ENCODE data around the gene HSPH1. TPM values are rescaled to one million over a fixed set of nuclear protein-coding genes. Genes with fewer than 3 reads are reported as not detected.

Gene HSPH1
- total RNA-seq, 2 experiments from 2014 or later, result 214 TPM

- Mint-ChIP-seq H3K4me1 (ENCODE audit: low read depth) (no peaks in the 10 kb centered on the region), H3K9me3 (no peaks in the 10 kb centered on the region), H3K4me3 (no peak overlapping the region), H3K27ac (no peak overlapping the region), H3K36me3 (ENCODE audit: low read depth) (no peaks in the 10 kb centered on the region), H3K27me3 (peaks cover 20% of the 10 kb centered on the region)
- TF ChIP-seq, protein P1, sequence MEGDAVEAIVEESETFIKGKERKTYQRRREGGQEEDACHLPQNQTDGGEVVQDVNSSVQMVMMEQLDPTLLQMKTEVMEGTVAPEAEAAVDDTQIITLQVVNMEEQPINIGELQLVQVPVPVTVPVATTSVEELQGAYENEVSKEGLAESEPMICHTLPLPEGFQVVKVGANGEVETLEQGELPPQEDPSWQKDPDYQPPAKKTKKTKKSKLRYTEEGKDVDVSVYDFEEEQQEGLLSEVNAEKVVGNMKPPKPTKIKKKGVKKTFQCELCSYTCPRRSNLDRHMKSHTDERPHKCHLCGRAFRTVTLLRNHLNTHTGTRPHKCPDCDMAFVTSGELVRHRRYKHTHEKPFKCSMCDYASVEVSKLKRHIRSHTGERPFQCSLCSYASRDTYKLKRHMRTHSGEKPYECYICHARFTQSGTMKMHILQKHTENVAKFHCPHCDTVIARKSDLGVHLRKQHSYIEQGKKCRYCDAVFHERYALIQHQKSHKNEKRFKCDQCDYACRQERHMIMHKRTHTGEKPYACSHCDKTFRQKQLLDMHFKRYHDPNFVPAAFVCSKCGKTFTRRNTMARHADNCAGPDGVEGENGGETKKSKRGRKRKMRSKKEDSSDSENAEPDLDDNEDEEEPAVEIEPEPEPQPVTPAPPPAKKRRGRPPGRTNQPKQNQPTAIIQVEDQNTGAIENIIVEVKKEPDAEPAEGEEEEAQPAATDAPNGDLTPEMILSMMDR (IDR thresholded peaks at IDR 0.05), result no peak
- ATAC-seq (no peak), DNase-seq (no peak)
- ChIA-PET POLR2A (no interaction called here), CTCF (no interaction called here)
- intact Hi-C loops (cut with micrococcal nuclease), result no loop called here
Measured at GRCh38 chr13:31114641-31115040, 47.1 kb downstream of the HSPH1 start.

- DNase-seq (no peak), ATAC-seq (no peak)
- Mint-ChIP-seq H3K27ac (no peak overlapping the region), H3K4me1 (ENCODE audit: low read depth) (no peaks in the 10 kb centered on the region), H3K9me3 (no peaks in the 10 kb centered on the region), H3K27me3 (peaks cover 8% of the 10 kb centered on the region), H3K36me3 (ENCODE audit: low read depth) (no peaks in the 10 kb centered on the region), H3K4me3 (no peak overlapping the region)
- TF ChIP-seq, protein P1 (IDR thresholded peaks at IDR 0.05), result no peak
- ChIA-PET CTCF (interaction anchor here (0.9 kb wide), 1 partner anchor 218 kb away, joined by 3 read pairs; no protein-coding TSS in a partner anchor), POLR2A (no interaction called here)
- intact Hi-C loops (cut with micrococcal nuclease), result no loop called here
Measured at GRCh38 chr13:31111136-31111535, 50.6 kb downstream of the HSPH1 start.

GRCh38 chr13:31110617-31111016 lies 51.1 kb downstream of the HSPH1 start:
- no peak for DNase-seq
- Mint-ChIP-seq H3K4me3 (no peak overlapping the region), H3K27me3 (peaks cover 8% of the 10 kb centered on the region), H3K4me1 (ENCODE audit: low read depth) (no peaks in the 10 kb centered on the region), H3K27ac (no peak overlapping the region), H3K9me3 (no peaks in the 10 kb centered on the region), H3K36me3 (ENCODE audit: low read depth) (no peaks in the 10 kb centered on the region)
- POLR2A ChIA-PET, result no interaction called here
- TF ChIP-seq, protein P1 (IDR thresholded peaks at IDR 0.05), result no peak
- ATAC-seq, result no peak
- intact Hi-C loops (cut with micrococcal nuclease), result no loop called here
- CTCF ChIA-PET, result interaction anchor here (1.2 kb wide), 1 partner anchor 35 kb away, joined by 3 read pairs; no protein-coding TSS in a partner anchor

GRCh38 chr13:31110169-31110568 lies 51.5 kb downstream of the HSPH1 start:
- no peak for DNase-seq
- Mint-ChIP-seq H3K27ac (no peak overlapping the region), H3K9me3 (no peaks in the 10 kb centered on the region), H3K4me1 (ENCODE audit: low read depth) (no peaks in the 10 kb centered on the region), H3K4me3 (no peak overlapping the region), H3K27me3 (peaks cover 8% of the 10 kb centered on the region), H3K36me3 (ENCODE audit: low read depth) (no peaks in the 10 kb centered on the region)
- TF ChIP-seq, protein P1 (IDR thresholded peaks at IDR 0.05), result no peak
- ChIA-PET CTCF (interaction anchor here (1.2 kb wide), 1 partner anchor 35 kb away, joined by 3 read pairs; no protein-coding TSS in a partner anchor), POLR2A (no interaction called here)
- intact Hi-C loops (cut with micrococcal nuclease), result no loop called here
- ATAC-seq, result no peak

GRCh38 chr13:31107109-31107508 lies 54.6 kb downstream of the HSPH1 start:
- intact Hi-C loops (cut with micrococcal nuclease), result no loop called here
- DNase-seq (no peak), ATAC-seq (no peak)
- peaks cover 4% of the 10 kb centered on the region for H3K27me3 Mint-ChIP-seq
- no peak overlapping the region for H3K4me3 Mint-ChIP-seq
- no peaks in the 10 kb centered on the region for H3K4me1 Mint-ChIP-seq (ENCODE audit: low read depth)
- no peak overlapping the region for H3K27ac Mint-ChIP-seq
- CTCF ChIA-PET, result interaction anchor here (1.5 kb wide), 1 partner anchor 21 kb away, joined by 4 read pairs; no protein-coding TSS in a partner anchor
- no peaks in the 10 kb centered on the region for H3K9me3 Mint-ChIP-seq
- TF ChIP-seq, protein P1 (IDR thresholded peaks at IDR 0.05), result no peak
- H3K36me3 Mint-ChIP-seq (ENCODE audit: low read depth), result no peaks in the 10 kb centered on the region
- POLR2A ChIA-PET, result no interaction called here

Data from activated CD8-positive, alpha-beta T cell treated with anti-CD3 and anti-CD28 coated beads for 36 hours (primary cell).